Measurements from ENCODE around the gene RFK. TPM values are rescaled to one million over a fixed set of nuclear protein-coding genes. Genes with fewer than 3 reads are reported as not detected.

RFK gene
- total RNA-seq, 1 donor from 2014 or later = 16.3 TPM

DNA sequence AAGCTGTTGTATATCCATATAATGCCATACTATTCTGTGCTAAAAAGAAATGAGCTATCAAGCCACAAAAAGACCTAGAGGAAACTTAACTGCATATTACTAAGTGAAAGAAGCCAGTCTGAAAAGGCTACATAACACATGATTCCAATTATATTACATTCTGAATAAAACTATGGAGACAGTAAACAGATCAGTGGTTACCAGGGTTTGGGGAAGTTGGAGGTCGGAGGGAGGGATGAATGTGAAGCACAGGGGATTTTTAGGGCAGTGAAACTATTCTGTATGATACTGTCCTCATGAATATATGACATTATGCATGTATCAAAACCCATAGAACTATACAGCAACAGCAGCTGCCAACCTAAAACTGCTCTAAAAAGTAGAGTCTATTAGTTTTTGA is 5.6 kb upstream of the RFK start:
- Mint-ChIP-seq H3K36me3 (ENCODE audit: low read depth) (no peaks in the 10 kb centered on the region), H3K27me3 (ENCODE audit: low read depth) (no peaks in the 10 kb centered on the region), H3K9me3 (no peaks in the 10 kb centered on the region), H3K27ac (ENCODE audit: unreplicated experiment) (no peak overlapping the region), H3K4me3 (no peak overlapping the region), H3K4me1 (peaks cover 12% of the 10 kb centered on the region)
- no peak for DNase-seq (ENCODE audit: low read depth, low spot score)
- TF ChIP-seq, protein P1, sequence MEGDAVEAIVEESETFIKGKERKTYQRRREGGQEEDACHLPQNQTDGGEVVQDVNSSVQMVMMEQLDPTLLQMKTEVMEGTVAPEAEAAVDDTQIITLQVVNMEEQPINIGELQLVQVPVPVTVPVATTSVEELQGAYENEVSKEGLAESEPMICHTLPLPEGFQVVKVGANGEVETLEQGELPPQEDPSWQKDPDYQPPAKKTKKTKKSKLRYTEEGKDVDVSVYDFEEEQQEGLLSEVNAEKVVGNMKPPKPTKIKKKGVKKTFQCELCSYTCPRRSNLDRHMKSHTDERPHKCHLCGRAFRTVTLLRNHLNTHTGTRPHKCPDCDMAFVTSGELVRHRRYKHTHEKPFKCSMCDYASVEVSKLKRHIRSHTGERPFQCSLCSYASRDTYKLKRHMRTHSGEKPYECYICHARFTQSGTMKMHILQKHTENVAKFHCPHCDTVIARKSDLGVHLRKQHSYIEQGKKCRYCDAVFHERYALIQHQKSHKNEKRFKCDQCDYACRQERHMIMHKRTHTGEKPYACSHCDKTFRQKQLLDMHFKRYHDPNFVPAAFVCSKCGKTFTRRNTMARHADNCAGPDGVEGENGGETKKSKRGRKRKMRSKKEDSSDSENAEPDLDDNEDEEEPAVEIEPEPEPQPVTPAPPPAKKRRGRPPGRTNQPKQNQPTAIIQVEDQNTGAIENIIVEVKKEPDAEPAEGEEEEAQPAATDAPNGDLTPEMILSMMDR (conservative IDR thresholded peaks at IDR 0.05) = no peak

DNA sequence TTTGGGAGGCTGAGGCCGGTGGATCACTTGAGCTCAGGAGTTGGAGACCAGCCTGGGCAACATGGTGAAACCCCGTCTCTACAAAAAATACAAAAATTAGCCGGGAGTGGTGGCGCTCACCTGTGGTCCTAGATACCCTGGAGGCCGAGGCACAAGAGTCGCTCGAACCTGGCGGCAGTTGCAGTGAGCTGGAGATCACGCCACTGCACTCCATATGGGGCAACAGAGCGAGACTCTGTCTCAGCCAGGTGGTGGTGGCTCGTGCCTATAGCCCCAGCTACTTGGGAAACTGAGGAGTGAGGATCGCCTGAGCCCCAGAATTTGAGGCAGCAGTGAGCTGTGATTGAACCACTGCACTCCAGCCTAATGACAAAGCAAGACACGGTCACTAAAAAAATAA is 2.4 kb upstream of the RFK start:
- no peak for DNase-seq (ENCODE audit: low read depth, low spot score)
- Mint-ChIP-seq H3K4me3 (no peak overlapping the region), H3K36me3 (ENCODE audit: low read depth) (peaks cover 7% of the 10 kb centered on the region), H3K27ac (ENCODE audit: unreplicated experiment) (no peak overlapping the region), H3K4me1 (peaks cover 18% of the 10 kb centered on the region), H3K27me3 (ENCODE audit: low read depth) (peaks cover 2% of the 10 kb centered on the region), H3K9me3 (no peaks in the 10 kb centered on the region)
- TF ChIP-seq, protein P1 (conservative IDR thresholded peaks at IDR 0.05) = no peak

DNA sequence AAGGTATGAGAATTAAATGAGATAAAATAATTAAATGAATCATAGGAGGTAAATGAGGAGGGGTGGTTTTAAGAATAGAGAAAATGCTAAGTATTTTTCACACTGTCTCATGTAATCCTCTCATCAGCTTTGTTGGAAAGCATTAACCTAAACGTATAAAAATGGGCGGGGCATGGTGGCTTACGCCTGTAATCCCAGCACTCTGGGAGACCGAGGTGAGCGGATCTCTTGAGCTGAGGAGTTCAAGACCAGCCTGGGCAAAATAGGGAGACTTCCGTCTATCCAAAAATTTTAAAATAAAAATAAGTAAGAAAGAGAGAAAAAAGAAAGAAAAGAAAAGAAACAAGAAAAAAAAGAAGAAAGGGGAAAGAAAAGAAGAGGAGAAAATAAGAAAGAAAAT is 1.9 kb upstream of the RFK start:
- Mint-ChIP-seq H3K27me3 (ENCODE audit: low read depth) (peaks cover 2% of the 10 kb centered on the region), H3K27ac (ENCODE audit: unreplicated experiment) (no peak overlapping the region), H3K9me3 (no peaks in the 10 kb centered on the region), H3K4me1 (peaks cover 18% of the 10 kb centered on the region), H3K36me3 (ENCODE audit: low read depth) (peaks cover 7% of the 10 kb centered on the region), H3K4me3 (no peak overlapping the region)
- TF ChIP-seq, protein P1 (conservative IDR thresholded peaks at IDR 0.05) = no peak
- no peak for DNase-seq (ENCODE audit: low read depth, low spot score)

DNA sequence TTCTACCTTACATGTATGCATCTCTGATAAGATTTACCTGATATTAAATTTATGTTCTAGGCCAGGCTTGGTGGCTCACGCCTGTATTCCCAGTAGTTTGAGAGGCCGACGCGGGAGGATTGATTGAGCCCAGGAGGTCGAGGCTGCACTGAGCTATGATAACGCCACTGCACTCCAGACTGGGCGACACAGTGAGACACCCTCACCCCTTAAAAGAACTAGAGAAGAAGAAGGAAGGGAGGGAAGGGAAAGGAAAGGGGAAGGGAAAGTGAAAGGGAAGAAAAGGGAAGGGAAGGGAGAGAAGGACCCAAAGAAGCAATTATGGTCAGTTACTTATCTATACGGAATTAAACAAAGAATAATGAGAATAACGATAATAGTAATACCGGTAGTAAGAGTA is 1.2 kb upstream of the RFK start:
- Mint-ChIP-seq H3K9me3 (no peaks in the 10 kb centered on the region), H3K36me3 (ENCODE audit: low read depth) (peaks cover 7% of the 10 kb centered on the region), H3K27me3 (ENCODE audit: low read depth) (peaks cover 2% of the 10 kb centered on the region), H3K27ac (ENCODE audit: unreplicated experiment) (no peak overlapping the region), H3K4me3 (peak overlapping the region; percentile 67), H3K4me1 (peaks cover 18% of the 10 kb centered on the region)
- TF ChIP-seq, protein P1 (conservative IDR thresholded peaks at IDR 0.05) = no peak
- no peak for DNase-seq (ENCODE audit: low read depth, low spot score)

DNA sequence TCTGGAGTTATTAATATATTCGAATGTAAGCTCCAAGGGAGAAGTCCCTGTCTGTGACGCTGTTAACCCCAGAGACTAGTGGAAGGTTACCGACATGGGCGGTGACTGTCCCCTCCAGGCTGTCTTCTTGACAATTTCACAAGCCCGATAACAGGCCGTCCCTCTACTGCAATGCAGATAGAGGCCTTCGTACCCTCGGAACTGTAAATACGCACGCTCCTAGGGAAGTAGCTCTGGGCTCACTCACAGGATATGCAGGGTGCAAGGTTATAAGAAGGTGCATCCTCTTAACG is 680 bp upstream of the RFK start:
- Mint-ChIP-seq H3K9me3 (no peaks in the 10 kb centered on the region), H3K27ac (ENCODE audit: unreplicated experiment) (peak overlapping the region; percentile 96), H3K4me3 (peak overlapping the region; percentile 97), H3K36me3 (ENCODE audit: low read depth) (peaks cover 7% of the 10 kb centered on the region), H3K27me3 (ENCODE audit: low read depth) (peaks cover 2% of the 10 kb centered on the region), H3K4me1 (peaks cover 18% of the 10 kb centered on the region)
- TF ChIP-seq, protein P1 (conservative IDR thresholded peaks at IDR 0.05) = no peak
- DNase-seq (ENCODE audit: low read depth, low spot score) = no peak

DNA sequence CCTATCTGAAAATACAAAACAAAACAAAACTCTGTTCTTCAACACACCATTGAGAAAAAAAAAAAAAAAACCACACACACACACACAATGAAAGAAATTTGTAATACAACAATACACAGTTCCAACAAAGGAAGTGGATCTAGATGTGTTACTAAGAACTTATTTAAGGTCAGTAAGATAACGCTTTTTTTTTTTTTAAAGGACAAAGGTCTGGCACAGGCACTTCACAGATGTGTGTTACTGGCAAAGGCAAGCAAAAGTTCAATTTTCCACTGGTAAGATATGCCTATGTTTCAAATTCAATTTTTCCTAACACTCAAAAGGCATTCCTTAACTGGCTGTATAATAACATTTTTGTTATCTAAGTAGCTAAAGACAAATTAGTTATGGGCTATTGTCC is 3.6 kb downstream of the RFK start:
- H3K27me3 Mint-ChIP-seq (ENCODE audit: low read depth) = peaks cover 2% of the 10 kb centered on the region
- no peak overlapping the region for H3K27ac Mint-ChIP-seq (ENCODE audit: unreplicated experiment)
- H3K9me3 Mint-ChIP-seq = no peaks in the 10 kb centered on the region
- TF ChIP-seq, protein P1 (conservative IDR thresholded peaks at IDR 0.05) = no peak
- H3K4me3 Mint-ChIP-seq = no peak overlapping the region
- DNase-seq (ENCODE audit: low read depth, low spot score) = no peak
- H3K4me1 Mint-ChIP-seq = peaks cover 18% of the 10 kb centered on the region
- H3K36me3 Mint-ChIP-seq (ENCODE audit: low read depth) = peaks cover 7% of the 10 kb centered on the region
